K562 (cell line): ENCODE data around the gene MAPKAPK3. TPM values are rescaled to one million over a fixed set of nuclear protein-coding genes. Genes with fewer than 3 reads are reported as not detected.

Experiments
- CC2D1A ChIP-seq: fragments of 450-650 bp; IDR thresholded peaks from 2 replicates; pipeline ENCODE4 v1.6.1; 2017; ENCODE audit warnings: mild to moderate bottlenecking
- CXXC5 ChIP-seq: fragments of 250-450 bp; sonication (Bioruptor Pico); IDR thresholded peaks from 2 replicates; pipeline ENCODE4 v1.8.0; 2022; ENCODE audit warnings: inconsistent platforms, mild to moderate bottlenecking, moderate library complexity
- EHMT2 ChIP-seq: fragments of 450-650 bp; IDR thresholded peaks from 2 replicates; pipeline ENCODE4 v1.6.1; 2018; ENCODE audit warnings: antibody characterized with exemption
- FOSL1 ChIP-seq: fragments of 200-800 bp; sonication (Bioruptor generic); conservative IDR thresholded peaks from 2 replicates; pipeline ENCODE4 v1.6.1; 2016; ENCODE audit warnings: missing genetic modification characterization, missing compliant biosample characterization
- FOXA3 ChIP-seq, 2 experiments: fragments of 450-650 bp in 1 of 2; sonication (generic) in 1 of 2; formaldehyde crosslinking; IDR thresholded peaks in 1 of 2; conservative IDR thresholded peaks in 1 of 2; 2 replicates each; pipeline versions ENCODE4 v1.4.0 to v1.8.0; 2020 to 2022; ENCODE audit warnings: mild to moderate bottlenecking in 2 of 2, missing genetic modification reagents in 1 of 2
- HIVEP1 ChIP-seq: fragments of 250-450 bp; sonication (Bioruptor Pico); IDR thresholded peaks from 2 replicates; pipeline ENCODE4 v1.4.0; 2020; ENCODE audit warnings: mild to moderate bottlenecking
- KLF13 ChIP-seq: fragments of 450-650 bp; IDR thresholded peaks from 2 replicates; pipeline ENCODE4 v1.6.1; 2016; ENCODE audit warnings: missing genetic modification characterization, low read depth, mild to moderate bottlenecking, missing compliant biosample characterization, moderate library complexity, borderline replicate concordance
- MCM5 ChIP-seq: fragments of 450-650 bp; IDR thresholded peaks from 2 replicates; pipeline ENCODE4 v1.6.1; 2016; ENCODE audit warnings: low read depth
- MEIS2 ChIP-seq: fragments of 450-650 bp; IDR thresholded peaks from 2 replicates; pipeline ENCODE4 v1.6.1; 2014; ENCODE audit warnings: mild to moderate bottlenecking; ENCODE audit not compliant: partially characterized antibody
- MXI1 ChIP-seq: IDR thresholded peaks from 2 replicates; pipeline ENCODE4 v1.6.1; 2011; ENCODE audit warnings: low read depth, mild to moderate bottlenecking, improper control_type of control experiment, low read length
- NFRKB ChIP-seq: fragments of 450-650 bp; IDR thresholded peaks from 2 replicates; pipeline ENCODE4 v1.6.1; 2016; ENCODE audit warnings: low read depth
- SAFB2 ChIP-seq: fragments of 200-400 bp; formaldehyde crosslinking; IDR thresholded peaks from 2 replicates; pipeline ENCODE4 v1.6.1; 2018; ENCODE audit warnings: borderline replicate concordance, low read length, low read depth, moderate library complexity; ENCODE audit not compliant: severe bottlenecking
- SIX5 ChIP-seq, 2 experiments: IDR thresholded peaks; 2 replicates each; pipeline ENCODE4 v1.6.1; 2011; ENCODE audit warnings: low read length in 2 of 2, borderline replicate concordance in 1 of 2, low read depth in 1 of 2, mild to moderate bottlenecking in 1 of 2, moderate library complexity in 1 of 2; ENCODE audit not compliant: insufficient read depth in 1 of 2
- TCF3 ChIP-seq: sonication (generic); formaldehyde crosslinking; IDR thresholded peaks from 2 replicates; pipeline ENCODE4 v1.4.0; 2020; ENCODE audit warnings: mild to moderate bottlenecking, missing genetic modification reagents
- TRIM28 ChIP-seq: fragments of 450-650 bp; IDR thresholded peaks from 2 replicates; pipeline ENCODE4 v1.6.1; 2017
- ZNF347 ChIP-seq: fragments of 450-650 bp; formaldehyde crosslinking; IDR thresholded peaks from 2 replicates; pipeline ENCODE4 v1.4.0; 2020; ENCODE audit warnings: low read depth, mild to moderate bottlenecking, moderate library complexity
- ZNF507 ChIP-seq: conservative IDR thresholded peaks from 2 replicates; pipeline ENCODE4 v1.6.1; 2017; ENCODE audit warnings: missing genetic modification characterization, missing compliant biosample characterization
- polyA plus RNA-seq, 8 experiments: library from polyadenylated mRNA; depleted of rRNA in 4 of 8; stranded (reverse) in 5 of 8; unstranded in 3 of 8; fragments of >200 nt; fragmentation: Nextera tagmentation in 2 of 8; fragmentation: Illumina TruSeq in 1 of 8; extraction: Ambion mirVana in 2 of 8; extraction: Trizol in 1 of 8; gene quantifications; 2 replicates each; pipeline versions ENCODE4 v1.2.1 to v1.2.3, GENCODE V29; 2011 to 2014; ENCODE audit warnings: inconsistent platforms in 1 of 8, missing spikeins in 1 of 8
- total RNA-seq, 7 experiments: library from RNA; depleted of rRNA in 6 of 7; stranded (reverse); fragments of >200 nt in 6 of 7; fragmentation: Illumina TruSeq in 2 of 7; extraction: Trizol in 2 of 7; gene quantifications; 2 replicates each; pipeline versions ENCODE4 v1.2.1 to v1.2.3, GENCODE V29; 2011 to 2021; ENCODE audit warnings: low replicate concordance in 1 of 7
- TF ChIP-seq, protein P1 (sequence below), 2 experiments: IDR thresholded peaks; 2 replicates each; pipeline ENCODE4 v1.6.1; 2012; ENCODE audit warnings: improper control_type of control experiment in 2 of 2, low read depth in 2 of 2, low read length in 2 of 2, borderline replicate concordance in 1 of 2
- TF ChIP-seq, protein P2 (sequence below): fragments of 450-650 bp; IDR thresholded peaks from 2 replicates; pipeline ENCODE4 v1.6.1; 2018; ENCODE audit warnings: mild to moderate bottlenecking, low read depth; ENCODE audit not compliant: partially characterized antibody
- TF ChIP-seq, protein P3 (sequence below): fragments of 450-650 bp; IDR thresholded peaks from 2 replicates; pipeline ENCODE4 v1.6.1; 2016

The MAPKAPK3 gene
- total and polyA plus RNA-seq, 9 of the 15 experiments (the other 6 are each of a cell fraction or from before 2014, with no cell fraction given) = 8.0 to 56.4 (median 41.2) TPM

DNA sequence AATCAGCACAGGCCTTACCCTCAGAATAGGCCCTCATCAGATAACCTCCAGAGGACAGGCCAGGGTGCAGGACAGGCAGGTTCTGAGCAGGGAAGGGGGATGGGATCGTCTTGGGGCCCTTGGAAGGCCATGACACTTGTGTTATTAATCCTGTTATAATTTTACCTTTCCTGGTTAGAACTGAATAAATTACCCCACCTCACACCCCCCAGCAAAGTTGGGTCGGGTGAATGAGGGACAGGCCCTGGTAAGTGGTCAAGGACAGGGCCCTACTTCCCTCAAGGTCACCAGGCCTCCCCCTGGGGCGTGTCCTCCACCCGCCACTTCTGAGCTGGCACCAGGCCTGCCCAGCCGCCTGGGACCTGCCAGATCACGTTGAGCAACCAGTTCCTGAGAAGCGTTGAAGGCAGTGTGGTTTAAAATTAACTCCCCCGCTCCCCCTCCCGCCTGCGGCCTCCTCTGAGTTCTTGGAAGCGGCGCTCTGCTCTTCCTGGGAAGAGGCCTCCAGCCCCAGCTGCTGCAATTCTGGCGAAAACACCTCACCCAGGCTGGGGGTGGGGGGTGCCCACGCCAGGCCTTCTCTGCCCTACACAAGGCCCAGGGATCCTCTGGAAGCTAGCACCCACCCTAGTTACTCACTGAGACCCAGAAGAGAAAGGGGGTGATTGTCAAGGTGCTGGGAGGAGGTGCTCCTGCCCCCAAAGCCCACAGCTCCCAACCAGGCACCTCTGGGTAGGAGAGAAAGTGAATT is 15.9 kb upstream of the MAPKAPK3 start (continued):
- TF ChIP-seq FOSL1 (peak; percentile 27), ZNF347 (no peak), EHMT2 (no peak), CXXC5 (peak; percentile 90), MEIS2 (peak; percentile 70), MCM5 (no peak), SAFB2 (no peak), SIX5 (IDR thresholded peaks at IDR 0.05; ENCODE audit: borderline replicate concordance in 1 of 2, insufficient read depth in 1 of 2, low read depth in 1 of 2, low read length in 2 of 2) (no peak), TCF3 (CRISPR knock-in tag) (peak; percentile 72), HIVEP1 (CRISPR knock-in tag) (no peak), TRIM28 (no peak), MXI1 (no peak), KLF13 (tag) (no peak), ZNF507 (tag) (no peak), FOXA3 (CRISPR knock-in tag; conservative IDR thresholded peaks at IDR 0.05 in 1 of 2, IDR thresholded peaks at IDR 0.05 in 1 of 2) (no peak), NFRKB (peak; percentile 11; the same call in 1 of the 2 replicates), CC2D1A (peak; percentile 100)
- TF ChIP-seq, protein P1, sequence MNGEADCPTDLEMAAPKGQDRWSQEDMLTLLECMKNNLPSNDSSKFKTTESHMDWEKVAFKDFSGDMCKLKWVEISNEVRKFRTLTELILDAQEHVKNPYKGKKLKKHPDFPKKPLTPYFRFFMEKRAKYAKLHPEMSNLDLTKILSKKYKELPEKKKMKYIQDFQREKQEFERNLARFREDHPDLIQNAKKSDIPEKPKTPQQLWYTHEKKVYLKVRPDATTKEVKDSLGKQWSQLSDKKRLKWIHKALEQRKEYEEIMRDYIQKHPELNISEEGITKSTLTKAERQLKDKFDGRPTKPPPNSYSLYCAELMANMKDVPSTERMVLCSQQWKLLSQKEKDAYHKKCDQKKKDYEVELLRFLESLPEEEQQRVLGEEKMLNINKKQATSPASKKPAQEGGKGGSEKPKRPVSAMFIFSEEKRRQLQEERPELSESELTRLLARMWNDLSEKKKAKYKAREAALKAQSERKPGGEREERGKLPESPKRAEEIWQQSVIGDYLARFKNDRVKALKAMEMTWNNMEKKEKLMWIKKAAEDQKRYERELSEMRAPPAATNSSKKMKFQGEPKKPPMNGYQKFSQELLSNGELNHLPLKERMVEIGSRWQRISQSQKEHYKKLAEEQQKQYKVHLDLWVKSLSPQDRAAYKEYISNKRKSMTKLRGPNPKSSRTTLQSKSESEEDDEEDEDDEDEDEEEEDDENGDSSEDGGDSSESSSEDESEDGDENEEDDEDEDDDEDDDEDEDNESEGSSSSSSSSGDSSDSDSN (IDR thresholded peaks at IDR 0.05; ENCODE audit: borderline replicate concordance in 1 of 2, low read depth in 2 of 2, low read length in 2 of 2) = peak in 1 of 2 experiments; percentile 61; a peak in 2 of 4 replicates
- TF ChIP-seq, protein P2, sequence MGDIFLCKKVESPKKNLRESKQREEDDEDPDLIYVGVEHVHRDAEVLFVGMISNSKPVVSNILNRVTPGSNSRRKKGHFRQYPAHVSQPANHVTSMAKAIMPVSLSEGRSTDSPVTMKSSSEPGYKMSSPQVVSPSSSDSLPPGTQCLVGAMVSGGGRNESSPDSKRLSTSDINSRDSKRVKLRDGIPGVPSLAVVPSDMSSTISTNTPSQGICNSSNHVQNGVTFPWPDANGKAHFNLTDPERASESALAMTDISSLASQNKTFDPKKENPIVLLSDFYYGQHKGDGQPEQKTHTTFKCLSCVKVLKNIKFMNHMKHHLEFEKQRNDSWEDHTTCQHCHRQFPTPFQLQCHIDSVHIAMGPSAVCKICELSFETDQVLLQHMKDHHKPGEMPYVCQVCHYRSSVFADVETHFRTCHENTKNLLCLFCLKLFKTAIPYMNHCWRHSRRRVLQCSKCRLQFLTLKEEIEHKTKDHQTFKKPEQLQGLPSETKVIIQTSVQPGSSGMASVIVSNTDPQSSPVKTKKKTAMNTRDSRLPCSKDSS = no peak
- TF ChIP-seq, protein P3, sequence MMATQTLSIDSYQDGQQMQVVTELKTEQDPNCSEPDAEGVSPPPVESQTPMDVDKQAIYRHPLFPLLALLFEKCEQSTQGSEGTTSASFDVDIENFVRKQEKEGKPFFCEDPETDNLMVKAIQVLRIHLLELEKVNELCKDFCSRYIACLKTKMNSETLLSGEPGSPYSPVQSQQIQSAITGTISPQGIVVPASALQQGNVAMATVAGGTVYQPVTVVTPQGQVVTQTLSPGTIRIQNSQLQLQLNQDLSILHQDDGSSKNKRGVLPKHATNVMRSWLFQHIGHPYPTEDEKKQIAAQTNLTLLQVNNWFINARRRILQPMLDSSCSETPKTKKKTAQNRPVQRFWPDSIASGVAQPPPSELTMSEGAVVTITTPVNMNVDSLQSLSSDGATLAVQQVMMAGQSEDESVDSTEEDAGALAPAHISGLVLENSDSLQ = 0 out of 2 replicates have a peak, but pooled peaks have one; percentile 31
